Non-pigmented ciliary epithelial cell (primary cell): ENCODE results near the gene HIPK3.
"Not testable (repeated sequence)": the region's sequence is repeated elsewhere in the genome, so short reads cannot be mapped to it uniquely, and the experiment has no call there.

Source experiments
- DNase-seq: peaks from one replicate; pipeline ENCODE4 v3.0.0-alpha.2; 2010; ENCODE audit warnings: low read depth

The HIPK3 gene

GRCh38 chr11:33360642-33361041, 103.5 kb downstream of the HIPK3 start:
- DNase-seq = no peak

DNA sequence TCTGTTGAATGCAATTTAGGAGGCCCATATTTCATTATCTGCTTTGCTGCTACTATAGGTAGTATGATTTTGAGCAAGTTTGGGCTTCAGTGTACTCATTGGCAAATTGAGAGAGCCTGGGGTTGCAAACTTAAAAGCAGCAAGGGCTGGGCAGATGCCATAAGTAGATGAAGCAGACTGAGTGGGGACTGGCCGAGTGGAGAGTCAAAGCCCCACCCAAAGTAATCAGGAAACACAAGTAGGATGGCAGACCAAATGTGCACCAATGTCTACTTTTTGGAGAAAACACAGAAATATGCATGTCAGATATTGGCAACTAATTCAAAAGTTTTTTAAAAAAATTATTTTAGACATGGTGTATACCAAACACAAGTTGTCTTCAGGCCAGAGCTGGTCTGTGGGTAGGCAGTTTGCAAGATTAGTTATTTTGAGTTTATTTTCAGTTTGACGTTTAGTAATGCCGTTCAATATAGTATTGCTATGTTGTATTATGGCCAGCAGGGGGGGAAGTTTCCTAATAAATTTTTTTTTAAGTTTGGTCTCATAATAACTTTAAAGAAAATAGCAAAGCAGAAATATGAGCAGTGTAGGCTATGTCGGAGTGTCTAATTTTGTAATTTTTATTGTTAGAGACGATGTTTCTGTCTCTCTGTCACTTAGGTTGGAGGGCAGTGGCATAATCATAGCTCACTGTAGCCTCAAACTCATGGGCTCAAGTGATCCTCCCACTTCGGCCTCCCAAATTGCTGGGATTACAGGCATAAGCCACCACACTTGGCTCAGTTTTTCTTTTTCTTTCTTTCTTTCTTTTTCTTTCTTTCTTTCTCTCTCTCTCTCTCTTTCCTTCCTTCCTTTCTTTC, 105.1 kb downstream of the HIPK3 start:
- DNase-seq = no peak

DNA sequence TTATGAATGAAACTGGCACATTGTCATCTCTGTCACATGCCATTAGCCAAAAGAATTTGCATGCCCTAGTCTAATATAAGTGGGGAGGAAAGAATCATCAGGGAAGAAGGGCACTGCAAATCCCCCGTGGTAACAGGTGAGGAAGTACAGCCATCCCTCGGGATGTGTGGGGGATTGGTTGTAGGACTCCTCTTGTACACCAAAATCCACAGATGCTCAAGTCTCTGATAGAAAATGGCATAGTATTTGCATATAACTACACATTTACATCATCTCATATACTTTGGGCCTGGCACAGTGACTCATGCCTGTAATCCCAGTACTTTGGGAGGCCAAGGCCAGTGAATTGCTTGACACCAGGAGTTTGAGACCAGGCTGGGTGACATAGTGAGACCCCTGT, 109.7 kb downstream of the HIPK3 start:
- no peak for DNase-seq

GRCh38 chr11:33368475-33368874, 111.3 kb downstream of the HIPK3 start:
- not testable (repeated sequence) for DNase-seq

- DNase-seq = no peak
Observed at GRCh38 chr11:33368931-33369330, 111.8 kb downstream of the HIPK3 start.

- DNase-seq = no peak
Observed at GRCh38 chr11:33373636-33374035, 116.5 kb downstream of the HIPK3 start.

GRCh38 chr11:33375236-33375635, 118.1 kb downstream of the HIPK3 start:
- no peak for DNase-seq

GRCh38 chr11:33375688-33376311, 118.6 kb downstream of the HIPK3 start, which contains the start of gene KIAA1549L:
Gene KIAA1549L, plus strand, starts transcription at chr11:33376108.
- DNase-seq = no peak

- DNase-seq = no peak
Observed at GRCh38 chr11:33376331-33377310, 119.4 kb downstream of the HIPK3 start.

GRCh38 chr11:33377412-33378370, 120.5 kb downstream of the HIPK3 start:
- DNase-seq = no peak

- no peak for DNase-seq
Observed at GRCh38 chr11:33379947-33380346, 122.8 kb downstream of the HIPK3 start.

- DNase-seq = no peak
Observed at GRCh38 chr11:33383075-33383919, 126.1 kb downstream of the HIPK3 start.

GRCh38 chr11:33383920-33384209, 126.7 kb downstream of the HIPK3 start:
- DNase-seq = no peak

DNA sequence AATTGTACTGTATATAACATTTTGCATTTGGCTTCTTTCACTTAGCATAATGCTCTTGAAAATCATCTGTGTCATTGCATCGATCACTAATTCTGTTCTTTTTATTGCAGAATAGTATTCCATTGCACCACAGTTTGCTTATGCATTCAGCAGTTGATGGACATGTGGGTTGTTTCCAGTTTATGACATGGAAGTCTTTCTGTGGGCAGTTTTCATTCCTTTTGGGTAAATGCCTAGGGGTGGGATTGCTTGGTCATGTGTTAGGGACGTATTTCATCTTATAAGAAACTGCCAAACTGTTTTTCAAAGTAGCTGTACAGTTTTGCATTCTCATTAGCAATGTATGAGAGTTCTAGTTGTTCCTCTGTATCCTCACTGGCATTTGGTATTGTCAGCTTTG, 127.0 kb downstream of the HIPK3 start:
- DNase-seq = no peak

- DNase-seq = no peak
Observed at GRCh38 chr11:33387581-33387980, 130.4 kb downstream of the HIPK3 start.

GRCh38 chr11:33387996-33388395, 130.8 kb downstream of the HIPK3 start:
- DNase-seq = no peak

GRCh38 chr11:33388793-33389525, 131.8 kb downstream of the HIPK3 start:
- no peak for DNase-seq

GRCh38 chr11:33389635-33390034, 132.5 kb downstream of the HIPK3 start:
- no peak for DNase-seq
